NCI-H1436 (cell line): ENCODE results near the gene EPHB1.

Experiments used
- DNase-seq: peaks from one replicate; lab custom pipeline; 2025; lab: John Stamatoyannopoulos, UW

Gene EPHB1

GRCh38 chr3:134850761-134851160, 55.7 kb downstream of the EPHB1 start:
- DNase-seq: no peak

GRCh38 chr3:134852132-134852531, 57.1 kb downstream of the EPHB1 start:
- no peak for DNase-seq

GRCh38 chr3:134852893-134853351, 57.9 kb downstream of the EPHB1 start:
- no peak for DNase-seq

- DNase-seq: no peak
Measured at GRCh38 chr3:134854254-134854653, 59.2 kb downstream of the EPHB1 start.

GRCh38 chr3:134857356-134857755, 62.3 kb downstream of the EPHB1 start:
- no peak for DNase-seq

- DNase-seq: no peak
Measured at GRCh38 chr3:134857776-134858362, 62.8 kb downstream of the EPHB1 start.

GRCh38 chr3:134858441-134859035, 63.5 kb downstream of the EPHB1 start:
- no peak for DNase-seq

- DNase-seq: no peak
Measured at GRCh38 chr3:134859341-134859740, 64.3 kb downstream of the EPHB1 start.

GRCh38 chr3:134860141-134860540, 65.1 kb downstream of the EPHB1 start:
- DNase-seq: no peak

GRCh38 chr3:134863915-134864314, 68.9 kb downstream of the EPHB1 start:
- no peak for DNase-seq

GRCh38 chr3:134864636-134865035, 69.6 kb downstream of the EPHB1 start:
- DNase-seq: no peak

GRCh38 chr3:134867277-134867676, 72.2 kb downstream of the EPHB1 start:
- DNase-seq: no peak

GRCh38 chr3:134869153-134869726, 74.2 kb downstream of the EPHB1 start:
- no peak for DNase-seq

- no peak for DNase-seq
Measured at GRCh38 chr3:134871818-134872217, 76.8 kb downstream of the EPHB1 start.

GRCh38 chr3:134872440-134873388, 77.7 kb downstream of the EPHB1 start:
- DNase-seq: no peak

GRCh38 chr3:134873789-134874188, 78.7 kb downstream of the EPHB1 start:
- no peak for DNase-seq

GRCh38 chr3:134874737-134875413, 79.8 kb downstream of the EPHB1 start:
- DNase-seq: no peak

GRCh38 chr3:134876836-134877235, 81.8 kb downstream of the EPHB1 start:
- no peak for DNase-seq

GRCh38 chr3:134877788-134878187, 82.7 kb downstream of the EPHB1 start:
- no peak for DNase-seq

GRCh38 chr3:134879990-134880389, 84.9 kb downstream of the EPHB1 start:
- DNase-seq: no peak

GRCh38 chr3:134880431-134880830, 85.4 kb downstream of the EPHB1 start:
- DNase-seq: no peak

GRCh38 chr3:134881305-134881704, 86.2 kb downstream of the EPHB1 start:
- no peak for DNase-seq
